Sigmoid colon (tissue), 7 donors: ENCODE measurements around the gene PPM1K. TPM values are rescaled to one million over a fixed set of nuclear protein-coding genes. Genes with fewer than 3 reads are reported as not detected.

Source experiments
- DNase-seq: peaks from one replicate; pipeline ENCODE4 v3.0.0-alpha.2; 2019
- H3K27ac ChIP-seq, 4 donors: fragments of 200-600 bp; sonication (generic); one replicate each; pipeline ENCODE4 v1.5.1; 2016 to 2019; ENCODE audit warnings: mild to moderate bottlenecking in 1 of 4
- H3K27me3 ChIP-seq, 3 donors: fragments of 200-600 bp; sonication (generic); one replicate each; pipeline ENCODE4 v1.5.1; 2019; ENCODE audit warnings: mild to moderate bottlenecking in 1 of 3
- H3K36me3 ChIP-seq, 4 donors: fragments of 200-600 bp; sonication (generic); one replicate each; pipeline ENCODE4 v1.5.1; 2016 to 2019
- H3K4me1 ChIP-seq, 4 donors: fragments of 200-600 bp; sonication (generic); one replicate each; pipeline ENCODE4 v1.5.1; 2017 to 2019
- H3K4me3 ChIP-seq, 4 donors: fragments of 200-600 bp; sonication (generic); one replicate each; pipeline ENCODE4 v1.5.1; 2017 to 2019; ENCODE audit warnings: mild to moderate bottlenecking in 2 of 4, moderate library complexity in 1 of 4
- H3K9me3 ChIP-seq, 4 donors: fragments of 200-600 bp in 3 of 4; sonication (generic) in 3 of 4; one replicate each; pipeline versions ENCODE4 v1.5.1 to v1.6.1; 2013 to 2019
- EP300 ChIP-seq, 4 donors: sonication (generic); formaldehyde crosslinking; IDR thresholded peaks; one replicate each; pipeline ENCODE4 v1.6.1; 2017; ENCODE audit warnings: antibody characterized with exemption in 4 of 4
- POLR2A ChIP-seq, 2 donors: fragments of 450-650 bp; IDR thresholded peaks; one replicate each; pipeline ENCODE4 v1.6.1; 2016; ENCODE audit warnings: antibody characterized with exemption in 2 of 2, mild to moderate bottlenecking in 2 of 2, moderate library complexity in 2 of 2
- POLR2AphosphoS5 ChIP-seq, 4 donors: sonication (generic); formaldehyde crosslinking; IDR thresholded peaks; one replicate each; pipeline ENCODE4 v1.6.1; 2017; ENCODE audit warnings: antibody characterized with exemption in 4 of 4
- WGBS, 2 donors: extraction: QIAGEN DNeasy Blood & Tissue Kit; methylation state at CpG; one replicate each; pipeline ENCODE4 v1.1.7; 2013; 5-methylcytosine and 5-hydroxymethylcytosine counted together
- intact Hi-C: fragments of 100-400 bp; cut with DNase I; formaldehyde crosslinking; loops from one replicate; pipeline ENCODE4 v1.15.1; 2023
- polyA plus RNA-seq, 3 donors: library from polyadenylated mRNA; stranded (reverse); fragments of 200-250 nt; gene quantifications; one replicate each; pipeline ENCODE4 v1.2.3, GENCODE V29; 2013
- total RNA-seq, 4 donors: library from RNA; depleted of rRNA; stranded (reverse); fragments of >200 nt; gene quantifications; one replicate each; pipeline ENCODE4 v1.1.0, GENCODE V29; 2016
- TF ChIP-seq, protein P1 (sequence below), 4 experiments: fragments of 450-650 bp in 3 of 4; fragments of 200-600 bp in 1 of 4; IDR thresholded peaks; one replicate each; pipeline ENCODE4 v1.5.1; 2016 to 2019; ENCODE audit warnings: antibody characterized with exemption in 4 of 4, mild to moderate bottlenecking in 3 of 4, moderate library complexity in 2 of 4
- donor health status: healthy with polysubstance abuse.
- donor health status: Bipolar disorder and iron deficiency.
- donor health status: healthy.

PPM1K gene
- total and polyA plus RNA-seq, 7 donors, result 1.6 to 16.8 (median 14.7) TPM

DNA sequence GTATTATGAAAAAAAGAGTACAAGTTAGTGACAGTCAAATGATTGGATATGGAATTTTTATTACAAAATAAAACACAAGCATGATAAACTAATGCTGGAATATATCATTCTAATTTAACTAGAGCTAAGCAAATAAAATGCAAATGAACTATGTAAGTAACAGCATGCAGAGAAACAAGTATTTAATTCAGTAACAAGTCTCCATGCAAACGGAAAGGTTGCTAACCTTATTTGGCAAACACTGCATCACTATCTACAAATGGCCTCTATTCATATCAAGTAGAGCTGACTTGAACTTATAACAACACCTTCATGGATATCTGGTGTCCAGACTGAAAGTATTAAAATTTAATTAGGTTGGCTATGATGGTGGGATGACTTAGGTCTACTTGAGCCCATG lies 15.4 kb downstream of the PPM1K start:
- Histone ChIP-seq H3K27me3 (no peaks in the 10 kb centered on the region), H3K9me3 (no peaks in the 10 kb centered on the region), H3K36me3 (peaks cover 3 to 39% (median 14%) of the 10 kb centered on the region in 4 donors), H3K4me1 (no peaks in the 10 kb centered on the region), H3K27ac (no peak overlapping the region), H3K4me3 (no peak overlapping the region)
- WGBS, 2 donors, result 86 to 90% methylated on average over 1 of the region's 1 CpG
- no peak for DNase-seq
- intact Hi-C loops, result no loop called here
- TF ChIP-seq, protein P1, sequence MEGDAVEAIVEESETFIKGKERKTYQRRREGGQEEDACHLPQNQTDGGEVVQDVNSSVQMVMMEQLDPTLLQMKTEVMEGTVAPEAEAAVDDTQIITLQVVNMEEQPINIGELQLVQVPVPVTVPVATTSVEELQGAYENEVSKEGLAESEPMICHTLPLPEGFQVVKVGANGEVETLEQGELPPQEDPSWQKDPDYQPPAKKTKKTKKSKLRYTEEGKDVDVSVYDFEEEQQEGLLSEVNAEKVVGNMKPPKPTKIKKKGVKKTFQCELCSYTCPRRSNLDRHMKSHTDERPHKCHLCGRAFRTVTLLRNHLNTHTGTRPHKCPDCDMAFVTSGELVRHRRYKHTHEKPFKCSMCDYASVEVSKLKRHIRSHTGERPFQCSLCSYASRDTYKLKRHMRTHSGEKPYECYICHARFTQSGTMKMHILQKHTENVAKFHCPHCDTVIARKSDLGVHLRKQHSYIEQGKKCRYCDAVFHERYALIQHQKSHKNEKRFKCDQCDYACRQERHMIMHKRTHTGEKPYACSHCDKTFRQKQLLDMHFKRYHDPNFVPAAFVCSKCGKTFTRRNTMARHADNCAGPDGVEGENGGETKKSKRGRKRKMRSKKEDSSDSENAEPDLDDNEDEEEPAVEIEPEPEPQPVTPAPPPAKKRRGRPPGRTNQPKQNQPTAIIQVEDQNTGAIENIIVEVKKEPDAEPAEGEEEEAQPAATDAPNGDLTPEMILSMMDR (IDR thresholded peaks at IDR 0.05), result no peak
- TF ChIP-seq POLR2AphosphoS5 (IDR thresholded peaks at IDR 0.05) (no peak), POLR2A (IDR thresholded peaks at IDR 0.05) (no peak), EP300 (IDR thresholded peaks at IDR 0.05) (no peak)

DNA sequence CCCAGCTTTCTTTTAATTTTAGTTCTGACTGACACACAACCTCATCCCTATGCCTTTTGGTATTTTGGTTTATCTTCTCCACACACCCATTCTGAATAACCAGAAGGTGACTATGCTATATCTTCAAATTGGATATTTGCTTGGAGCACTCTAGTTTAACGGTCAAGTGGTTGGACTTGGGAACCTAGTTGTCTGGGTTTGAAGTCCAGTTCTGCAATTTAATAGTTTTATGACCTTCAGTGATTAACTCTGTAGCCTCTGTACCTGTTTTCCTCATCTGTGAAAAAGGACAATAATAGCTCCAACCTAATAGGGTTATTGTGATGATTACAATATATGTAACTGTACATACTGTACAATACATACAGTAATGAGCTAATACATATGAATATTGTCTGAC lies 20.0 kb downstream of the PPM1K start:
- TF ChIP-seq EP300 (IDR thresholded peaks at IDR 0.05), result no peak
- no peak for TF ChIP-seq POLR2A (IDR thresholded peaks at IDR 0.05)
- TF ChIP-seq, protein P1 (IDR thresholded peaks at IDR 0.05), result no peak
- no peak for TF ChIP-seq POLR2AphosphoS5 (IDR thresholded peaks at IDR 0.05)
- no peaks in the 10 kb centered on the region for H3K27me3 ChIP-seq
- no peak overlapping the region for H3K27ac ChIP-seq
- no peak for DNase-seq
- no peak overlapping the region for H3K4me3 ChIP-seq
- no peaks in the 10 kb centered on the region for H3K4me1 ChIP-seq
- WGBS, 2 donors, result 25 to 75% methylated on average over 1 of the region's 1 CpG
- intact Hi-C loops, result no loop called here
- no peaks in the 10 kb centered on the region for H3K9me3 ChIP-seq
- H3K36me3 ChIP-seq, result peaks cover 3 to 55% (median 14%) of the 10 kb centered on the region in 4 donors

DNA sequence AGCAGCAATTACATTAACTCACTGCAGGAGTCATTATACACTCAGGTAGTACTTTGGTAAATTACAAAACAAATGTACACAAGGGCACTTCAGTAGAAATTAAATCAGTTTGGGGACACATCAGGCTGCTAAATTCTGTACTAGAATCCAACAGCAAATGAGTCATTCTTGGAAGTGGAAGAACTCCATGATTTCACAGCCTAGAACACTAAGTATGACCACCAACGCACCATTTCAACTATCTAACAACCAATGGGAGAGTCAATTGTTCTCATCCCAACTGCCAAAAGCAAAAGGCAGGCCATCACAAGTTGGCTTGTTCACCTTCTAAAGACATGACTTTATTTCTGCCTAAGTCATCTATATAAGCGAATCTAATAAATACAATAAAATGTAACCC lies 26.6 kb downstream of the PPM1K start:
- H3K4me3 ChIP-seq, result no peak overlapping the region
- no peaks in the 10 kb centered on the region for H3K27me3 ChIP-seq
- WGBS, 2 donors, result 94 to 99% methylated on average over 2 of the region's 2 CpGs
- peaks cover 0 to 6% (median 0%) of the 10 kb centered on the region in 4 donors for H3K36me3 ChIP-seq
- no peaks in the 10 kb centered on the region for H3K4me1 ChIP-seq
- no peak overlapping the region for H3K27ac ChIP-seq
- intact Hi-C loops, result no loop called here
- H3K9me3 ChIP-seq, result no peaks in the 10 kb centered on the region
- no peak for TF ChIP-seq POLR2AphosphoS5 (IDR thresholded peaks at IDR 0.05)
- TF ChIP-seq, protein P1 (IDR thresholded peaks at IDR 0.05), result no peak
- no peak for TF ChIP-seq POLR2A (IDR thresholded peaks at IDR 0.05)
- TF ChIP-seq EP300 (IDR thresholded peaks at IDR 0.05), result no peak
- no peak for DNase-seq

DNA sequence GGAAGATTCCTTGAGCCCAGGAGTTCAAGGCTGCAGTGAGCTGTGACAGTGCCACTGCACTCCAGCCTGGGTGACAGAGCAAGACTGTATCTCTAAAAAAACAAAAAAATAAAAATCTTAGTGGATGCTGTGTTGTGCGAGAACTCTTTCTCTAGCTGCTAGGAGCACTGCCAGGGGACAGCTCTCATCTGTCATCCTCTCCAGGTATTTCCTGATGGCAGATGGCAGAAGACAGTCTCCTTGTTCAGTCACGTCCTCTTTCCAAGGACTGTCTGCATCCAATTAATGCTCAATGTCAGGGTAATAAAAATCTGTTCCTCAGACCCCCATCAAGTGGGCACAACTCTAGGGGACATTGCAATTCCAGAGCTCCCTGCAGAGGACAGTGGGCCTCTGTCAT lies 29.2 kb downstream of the PPM1K start:
- intact Hi-C loops, result no loop called here
- 84 to 87% methylated on average over 2 of the region's 2 CpGs for WGBS, 2 donors
- H3K36me3 ChIP-seq, result no peaks in the 10 kb centered on the region

More for the DNA sequence above, 29.2 kb downstream of the PPM1K start:
- no peaks in the 10 kb centered on the region for H3K4me1 ChIP-seq
- TF ChIP-seq POLR2AphosphoS5 (IDR thresholded peaks at IDR 0.05), result no peak
- TF ChIP-seq, protein P1 (IDR thresholded peaks at IDR 0.05), result no peak
- no peak for TF ChIP-seq POLR2A (IDR thresholded peaks at IDR 0.05)
- TF ChIP-seq EP300 (IDR thresholded peaks at IDR 0.05), result no peak
- no peaks in the 10 kb centered on the region for H3K9me3 ChIP-seq
- no peak overlapping the region for H3K4me3 ChIP-seq
- no peak for DNase-seq
- no peaks in the 10 kb centered on the region for H3K27me3 ChIP-seq
- no peak overlapping the region for H3K27ac ChIP-seq
